NCI-H748 (cell line): Measurements from ENCODE around the gene NPRL2.

Experiments
- DNase-seq: peaks from one replicate; lab custom pipeline; 2025; ENCODE audit not compliant: unreplicated experiment; lab: John Stamatoyannopoulos, UW

The NPRL2 gene

DNA sequence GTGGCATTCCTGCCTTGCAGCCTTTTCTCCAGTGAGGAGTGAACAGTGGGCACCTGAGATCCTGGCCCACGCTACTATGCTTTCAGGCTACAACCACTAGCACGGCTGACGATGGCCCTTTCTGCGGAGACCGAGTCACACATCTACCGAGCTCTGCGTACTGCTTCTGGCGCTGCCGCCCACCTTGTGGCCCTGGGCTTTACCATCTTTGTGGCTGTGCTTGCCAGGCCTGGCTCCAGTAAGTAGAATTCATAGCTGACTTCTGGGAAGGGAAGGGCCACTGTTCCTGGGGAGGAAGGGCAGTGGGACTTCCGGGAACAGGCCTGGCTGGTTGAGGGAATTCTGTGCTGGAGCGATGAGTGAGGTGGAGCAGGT lies 735 bp upstream of the NPRL2 start:
- DNase-seq, result no peak

DNA sequence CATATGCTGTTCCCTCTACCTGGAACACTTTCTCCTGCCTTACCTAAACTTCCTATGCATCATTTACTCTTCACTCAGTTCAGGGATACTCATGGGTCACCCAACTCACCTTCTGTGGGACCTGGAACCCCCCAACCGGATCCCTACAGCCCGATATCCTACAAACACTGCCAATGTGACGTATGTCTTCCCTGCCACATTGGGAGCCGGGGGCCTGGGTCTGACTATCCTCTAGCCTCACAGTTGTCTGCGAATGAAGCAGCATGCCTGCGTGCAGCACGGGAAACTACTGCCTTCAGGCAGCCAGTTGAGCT lies 405 bp downstream of the NPRL2 start:
- no peak for DNase-seq

DNA sequence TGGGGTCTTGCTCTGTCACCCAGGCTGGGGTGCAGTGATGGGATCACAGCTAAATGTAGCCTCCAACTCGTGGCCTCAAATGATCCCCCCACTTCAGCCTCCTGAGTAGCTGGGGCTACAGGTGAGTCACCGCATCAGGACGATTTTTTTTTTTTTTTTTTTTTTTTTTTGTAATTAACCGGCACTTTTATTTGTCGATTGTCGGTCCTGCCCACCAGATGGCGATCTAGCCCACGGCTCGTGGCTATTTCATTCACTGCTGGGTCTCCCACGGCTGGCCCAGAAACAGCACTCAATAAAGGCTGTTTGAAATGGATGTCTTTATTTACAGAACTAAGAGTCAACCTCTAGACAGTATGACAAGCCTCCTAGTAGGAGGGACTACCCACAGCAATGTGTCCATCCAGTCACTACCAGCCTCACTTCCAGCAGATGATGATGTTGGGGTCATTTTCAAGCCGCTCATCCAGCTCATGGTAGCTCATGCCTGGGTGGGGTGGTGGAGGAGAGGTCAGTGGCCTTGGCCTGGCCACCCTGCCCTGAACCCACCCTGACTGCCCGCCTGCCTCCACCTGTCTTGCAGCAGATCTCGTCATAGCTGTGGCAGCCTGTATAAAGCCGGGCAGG lies 3.3 kb downstream of the NPRL2 start:
- peak; percentile 69 for DNase-seq

DNA sequence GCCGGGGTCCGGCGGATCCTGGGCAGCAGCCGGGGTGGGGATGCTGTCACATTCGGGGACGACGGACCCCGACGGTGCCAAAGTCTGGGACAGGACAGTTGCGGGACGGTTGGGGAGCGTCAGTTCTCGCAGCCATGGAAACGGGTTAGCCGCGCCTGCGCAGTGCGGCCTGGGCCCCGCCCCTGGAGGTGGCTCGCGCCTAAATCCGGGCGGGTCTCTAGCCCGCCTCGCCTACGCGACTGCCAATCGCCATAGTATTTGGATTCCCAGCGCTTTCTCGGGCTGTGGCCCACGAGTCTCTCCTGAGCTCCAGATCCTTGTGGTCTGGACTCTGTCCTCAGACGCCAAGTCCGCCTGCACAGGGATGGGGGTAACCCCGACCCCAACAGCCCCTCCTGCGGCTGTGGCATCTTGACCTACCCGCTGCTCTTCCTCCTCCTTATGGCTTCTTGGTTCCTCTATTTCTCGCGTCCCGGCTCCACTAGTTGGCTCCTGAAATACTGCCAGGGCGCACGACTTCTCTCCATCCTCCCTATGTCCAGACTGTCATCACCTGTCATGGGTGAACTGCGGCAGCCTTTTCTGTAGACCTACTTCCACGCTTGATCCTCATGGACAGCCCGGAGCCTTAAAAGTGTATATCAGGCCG lies 4.9 kb downstream of the NPRL2 start, which contains the start of gene ZMYND10:
TSS of gene ZMYND10 (minus strand) at position 147 of the 649 bp plus-strand sequence. CDS start 153 bp downstream, outside the sequence.
- DNase-seq, result peak; percentile 77

DNA sequence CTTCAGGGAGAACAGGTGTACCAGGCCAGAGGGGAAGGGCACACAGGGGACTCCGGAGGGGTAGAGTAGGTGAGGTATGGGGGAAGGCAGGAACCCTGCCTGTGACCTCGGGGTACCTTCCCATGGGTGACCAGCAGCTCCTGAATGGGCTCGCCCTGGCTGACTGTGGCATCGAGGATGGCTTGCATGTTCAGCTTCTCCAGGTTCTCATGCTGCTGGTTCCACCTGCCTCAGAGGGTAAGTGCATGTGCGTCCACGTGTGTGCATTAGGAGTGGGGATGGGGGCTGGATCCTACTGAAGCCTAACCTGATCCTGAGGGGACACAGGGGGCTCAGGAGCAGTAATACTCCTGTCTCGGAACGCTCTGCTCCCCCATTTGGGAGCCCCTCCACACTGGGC lies 5.6 kb downstream of the NPRL2 start:
- no peak for DNase-seq

DNA sequence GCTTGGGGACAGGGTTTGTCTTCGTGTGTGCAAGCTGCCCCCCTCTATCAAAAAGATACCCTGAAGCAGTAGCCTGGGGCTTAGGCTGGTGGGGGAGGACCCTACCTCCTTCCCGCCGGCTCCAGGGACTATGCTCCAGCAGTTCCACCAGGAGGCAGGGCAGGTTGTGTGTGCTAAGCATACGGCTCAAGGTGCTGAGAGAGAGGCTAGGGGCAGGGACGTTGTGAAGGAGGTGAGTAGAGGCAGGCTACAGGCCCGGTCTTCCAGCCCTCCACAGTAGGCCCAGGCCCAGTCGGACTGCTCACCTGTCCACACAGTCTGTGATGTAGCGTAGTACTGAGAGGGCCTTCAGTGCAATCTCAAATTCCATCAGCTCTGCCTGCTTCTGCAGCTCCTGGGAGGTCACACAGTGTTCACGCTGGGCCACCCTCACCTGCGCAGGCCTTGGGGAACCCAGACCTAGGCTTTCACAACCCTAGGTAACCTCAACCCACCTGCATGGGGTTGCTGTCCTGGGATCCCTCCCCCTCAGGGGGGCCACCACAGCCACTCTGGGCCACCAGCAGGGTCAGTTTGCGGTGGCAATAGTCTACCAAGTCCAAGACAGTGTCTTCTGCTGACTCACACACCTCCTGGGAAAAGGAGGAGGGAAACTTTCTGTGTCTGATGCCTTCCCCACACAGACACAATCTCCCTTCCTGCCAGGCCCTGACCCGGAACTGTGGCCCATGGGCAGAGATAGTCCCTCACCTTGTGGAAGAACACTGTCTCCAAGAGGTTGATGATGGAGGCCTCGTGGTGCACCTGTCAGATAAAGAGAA lies 7.6 kb downstream of the NPRL2 start:
- no peak for DNase-seq

DNA sequence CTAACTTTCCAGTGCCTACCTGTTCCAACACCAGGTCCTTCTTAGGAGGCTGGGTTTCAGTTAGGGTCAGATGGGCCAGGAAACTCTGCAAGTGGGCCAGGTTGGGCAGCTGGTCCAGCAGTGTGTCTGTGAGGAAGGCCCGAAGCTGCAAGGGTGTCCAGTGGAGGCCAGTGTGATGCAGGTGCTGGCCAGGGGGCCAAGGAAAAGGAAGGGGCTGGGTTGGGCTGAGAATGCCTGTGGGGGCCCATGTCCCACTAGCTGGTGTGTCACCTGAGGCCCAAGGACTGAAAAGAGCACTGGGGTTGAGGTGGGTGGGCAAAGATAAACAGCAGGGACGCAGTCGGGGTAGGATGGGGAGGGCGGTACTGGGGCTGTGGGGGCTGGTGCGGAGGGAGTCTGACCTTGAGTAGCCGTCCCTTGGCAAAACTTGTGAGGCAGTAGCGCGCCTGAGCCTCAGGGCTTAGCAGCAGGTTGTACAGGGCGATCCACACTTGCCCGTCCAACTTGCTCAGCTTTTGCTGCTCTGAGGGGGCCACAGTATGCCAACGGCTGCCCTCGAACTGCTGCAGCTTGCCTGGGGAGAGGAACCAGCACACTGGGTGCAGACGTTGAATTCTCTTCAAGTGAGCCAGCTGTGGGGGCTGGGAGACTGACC lies 8.5 kb downstream of the NPRL2 start:
- DNase-seq, result no peak

DNA sequence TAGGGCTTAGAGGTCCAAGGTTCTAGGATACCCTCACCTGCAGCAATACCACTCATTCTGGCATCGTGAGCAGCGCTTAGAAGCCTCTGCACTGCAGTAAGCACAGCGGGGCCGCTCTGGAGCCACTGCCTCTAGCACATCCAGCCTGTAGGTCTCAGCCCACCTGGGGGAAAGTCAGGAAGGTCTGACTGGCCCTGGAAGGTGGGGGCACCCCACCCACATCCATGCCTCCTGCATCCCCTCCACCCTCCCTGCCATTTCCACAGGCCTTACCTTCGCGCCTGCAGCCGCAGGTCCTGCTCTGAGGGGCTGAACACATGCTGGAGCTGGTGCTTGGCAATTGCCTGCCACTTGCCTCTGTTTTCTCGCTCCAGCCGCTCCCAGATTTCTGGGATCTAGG lies 9.0 kb downstream of the NPRL2 start:
- no peak for DNase-seq

DNA sequence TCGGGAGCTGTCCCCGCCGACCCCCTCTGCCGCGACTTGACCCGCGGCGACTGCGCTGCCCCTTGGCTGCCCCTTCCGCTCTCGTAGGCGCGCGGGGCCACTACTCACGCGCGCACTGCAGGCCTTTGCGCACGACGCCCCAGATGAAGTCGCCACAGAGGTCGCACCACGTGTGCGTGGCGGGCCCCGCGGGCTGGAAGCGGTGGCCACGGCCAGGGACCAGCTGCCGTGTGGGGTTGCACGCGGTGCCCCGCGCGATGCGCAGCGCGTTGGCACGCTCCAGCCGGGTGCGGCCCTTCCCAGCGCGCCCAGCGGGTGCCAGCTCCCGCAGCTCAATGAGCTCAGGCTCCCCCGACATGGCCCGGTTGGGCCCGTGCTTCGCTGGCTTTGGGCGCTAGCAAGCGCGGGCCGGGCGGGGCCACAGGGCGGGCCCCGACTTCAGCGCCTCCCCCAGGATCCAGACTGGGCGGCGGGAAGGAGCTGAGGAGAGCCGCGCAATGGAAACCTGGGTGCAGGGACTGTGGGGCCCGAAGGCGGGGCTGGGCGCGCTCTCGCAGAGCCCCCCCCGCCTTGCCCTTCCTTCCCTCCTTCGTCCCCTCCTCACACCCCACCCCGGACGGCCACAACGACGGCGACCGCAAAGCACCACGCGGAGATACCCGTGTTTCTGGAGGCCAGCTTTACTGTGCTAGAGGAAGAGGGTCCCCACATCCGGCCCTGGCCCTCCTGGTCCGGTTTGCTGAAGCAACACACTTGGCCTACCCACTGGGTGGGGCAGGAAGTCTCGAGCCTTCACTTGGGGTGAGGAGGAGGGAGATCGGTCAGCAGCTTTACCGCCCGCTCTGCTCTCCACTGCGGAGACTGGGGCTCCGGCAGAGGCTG lies 9.9 kb downstream of the NPRL2 start, which contains the start of gene RASSF1:
TSS of gene RASSF1 (minus strand) at position 389 of the 882 bp plus-strand sequence. CDS start at position 358, 31 bp downstream.
- DNase-seq, result no peak

DNA sequence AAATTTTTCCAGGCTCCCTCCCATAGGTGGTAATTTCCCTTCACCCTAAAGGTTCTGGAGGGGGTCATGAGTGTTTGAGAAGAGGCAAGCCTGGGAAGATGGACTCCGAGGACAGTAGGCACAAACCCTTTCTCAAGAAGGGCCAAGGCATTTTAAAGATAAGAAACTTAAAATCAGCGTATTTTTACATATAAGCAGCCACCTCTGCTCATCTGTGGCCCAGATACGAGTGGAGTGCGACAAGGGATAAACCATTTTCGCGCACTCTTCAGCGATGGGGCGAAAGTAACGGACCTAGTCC lies 10.5 kb downstream of the NPRL2 start:
- DNase-seq, result no peak

DNA sequence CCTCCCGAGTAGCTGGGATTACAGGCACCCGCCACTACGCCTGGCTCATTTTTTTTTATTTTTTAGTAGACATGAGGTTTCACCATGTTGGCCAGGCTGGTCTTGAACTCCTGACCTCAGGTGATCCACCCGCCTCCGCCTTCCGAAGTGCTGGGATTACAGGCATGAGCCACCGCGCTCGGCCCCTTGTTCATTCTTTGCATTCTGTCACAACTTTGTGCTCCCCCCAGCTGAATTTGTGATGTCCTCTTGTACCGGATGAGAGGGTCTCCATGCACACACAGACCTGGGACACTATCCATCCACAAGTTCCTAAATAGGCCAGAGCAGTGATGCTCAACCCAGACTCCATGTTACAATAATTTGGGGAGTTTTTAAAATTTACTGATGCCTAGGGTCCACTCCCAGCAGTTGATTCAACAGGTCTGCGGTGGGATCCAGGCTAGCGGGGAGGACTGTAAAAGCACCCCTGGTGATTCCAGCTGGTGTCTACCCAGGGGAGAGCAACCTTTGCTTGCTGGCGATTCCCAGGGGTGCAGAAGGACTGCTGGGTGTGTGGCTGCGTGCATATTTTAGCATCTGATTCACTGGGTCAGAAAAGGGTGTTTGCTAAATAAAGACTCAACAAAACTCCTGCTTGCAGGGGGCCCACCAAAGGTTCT lies 11.0 kb downstream of the NPRL2 start:
- DNase-seq, result no peak

DNA sequence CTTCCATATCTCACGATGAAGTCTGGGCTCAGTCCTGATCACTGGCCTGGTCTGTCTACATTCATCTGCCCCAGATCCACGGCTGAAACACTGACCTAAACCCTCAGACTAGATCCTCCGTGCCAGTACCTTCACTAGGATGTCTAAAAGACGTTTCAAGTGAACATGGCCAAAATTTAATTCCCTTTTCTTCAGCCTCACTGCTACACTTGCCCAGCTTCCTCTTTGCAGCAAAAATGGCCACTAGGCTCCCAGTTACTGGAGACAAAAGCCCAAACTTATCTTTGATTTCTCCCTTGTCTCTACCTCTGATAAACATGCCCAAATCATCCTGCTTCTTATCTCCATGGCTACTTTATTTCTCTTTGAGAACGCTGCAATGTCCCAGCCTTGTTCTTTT lies 11.6 kb downstream of the NPRL2 start:
- DNase-seq, result no peak

DNA sequence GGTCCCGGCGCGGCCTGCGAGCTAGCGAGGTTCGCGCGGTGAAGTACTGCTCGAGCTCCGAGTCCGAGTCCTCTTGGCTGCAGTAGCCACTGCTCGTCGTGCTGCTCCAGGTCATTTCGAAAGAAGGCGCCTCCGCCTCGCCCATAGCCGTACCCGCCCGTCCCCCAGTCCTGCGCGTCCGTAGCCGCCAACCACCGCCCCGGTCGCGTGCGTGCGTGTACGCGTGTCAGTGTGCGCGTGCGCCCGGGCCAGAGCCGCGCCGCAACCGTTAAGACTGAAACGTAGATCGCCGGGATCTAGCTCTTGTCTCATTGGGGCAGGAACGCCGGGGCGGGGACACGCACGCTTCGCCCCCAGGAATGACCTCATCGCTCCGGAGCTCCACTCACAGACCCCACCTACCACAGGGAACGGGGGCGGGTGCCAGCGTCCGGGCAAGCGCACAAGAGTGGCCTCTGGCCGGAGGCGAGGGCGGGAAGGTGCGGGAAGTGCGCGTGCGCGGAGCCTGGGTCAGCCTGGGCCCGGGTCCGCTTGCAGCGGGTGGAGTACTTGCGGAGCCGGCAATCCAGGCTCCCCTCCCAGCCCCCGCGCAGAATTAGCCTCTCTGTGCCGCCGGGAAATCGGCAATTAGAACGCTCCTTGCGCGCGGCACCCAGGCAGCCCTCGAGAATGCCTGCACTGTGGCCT lies 13.3 kb downstream of the NPRL2 start:
- DNase-seq, result peak; percentile 97

DNA sequence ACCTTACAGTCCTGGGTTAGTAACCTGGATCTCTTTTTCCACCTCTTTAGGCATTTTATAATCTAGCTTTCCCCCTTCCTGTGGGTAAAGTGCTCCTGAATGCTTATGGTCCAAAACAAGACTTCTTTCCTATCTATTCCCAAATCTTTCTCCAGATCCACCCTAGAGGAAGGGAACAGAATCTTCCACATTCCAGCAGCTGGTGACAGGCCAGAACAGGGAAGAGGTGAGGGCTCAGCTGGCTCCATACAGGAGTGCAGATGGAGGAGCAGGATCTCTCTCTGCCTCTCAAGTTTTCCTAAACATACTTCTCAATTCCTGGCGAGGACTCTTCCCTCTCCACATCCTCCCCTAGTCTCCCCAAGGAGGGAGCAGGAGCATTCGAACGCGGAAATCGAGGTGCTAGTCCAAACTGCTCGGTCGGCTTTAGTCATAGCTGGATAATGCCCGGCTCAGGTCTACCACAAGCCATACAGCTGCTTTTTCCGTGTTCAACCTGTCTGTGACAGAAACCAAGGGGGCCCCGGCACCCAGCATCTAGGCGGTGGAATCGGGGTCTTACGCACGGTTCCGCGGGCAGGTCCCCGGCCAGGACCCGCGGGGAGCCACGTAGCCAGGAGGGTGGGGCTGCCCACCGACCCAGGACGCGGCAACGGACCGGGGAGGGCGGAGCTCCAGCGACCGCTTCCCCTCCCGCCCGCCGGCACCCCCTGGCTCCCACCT lies 14.0 kb downstream of the NPRL2 start:
- DNase-seq, result no peak

DNA sequence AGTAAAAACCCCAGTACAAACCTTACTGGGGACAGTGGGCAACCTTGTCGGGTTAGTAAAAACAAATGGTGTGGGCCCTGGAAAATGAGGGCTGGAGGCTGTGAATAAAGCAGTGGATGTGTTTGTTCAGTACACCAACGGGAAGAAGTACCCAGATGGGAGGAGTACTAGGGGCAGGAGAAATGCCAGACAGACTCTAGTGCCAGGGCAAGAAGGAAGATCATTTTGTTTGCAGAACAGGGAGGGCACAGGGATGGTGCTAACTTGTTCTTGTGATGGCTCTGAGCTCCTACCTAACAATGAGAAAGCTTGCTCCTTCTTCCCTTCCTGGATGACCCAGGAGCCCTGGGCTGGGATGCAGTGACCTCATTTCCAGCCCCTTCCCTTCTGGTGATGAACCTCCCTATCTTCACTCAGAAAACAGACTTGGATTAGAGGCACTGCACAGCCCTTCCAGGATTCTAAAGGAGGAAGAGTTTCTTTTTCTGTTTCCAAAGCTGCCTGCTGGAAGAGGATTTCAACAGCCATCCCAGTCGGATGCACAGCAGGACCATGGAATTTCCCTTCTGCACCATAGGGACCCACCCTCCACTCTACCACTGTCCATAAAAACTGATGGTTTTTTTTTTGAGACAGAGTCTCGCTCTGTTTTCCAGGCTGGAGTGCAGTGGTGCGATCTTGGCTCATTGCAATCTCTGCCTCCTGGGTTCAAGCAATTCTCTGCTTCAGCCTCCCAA lies 16.1 kb downstream of the NPRL2 start:
- DNase-seq, result no peak

DNA sequence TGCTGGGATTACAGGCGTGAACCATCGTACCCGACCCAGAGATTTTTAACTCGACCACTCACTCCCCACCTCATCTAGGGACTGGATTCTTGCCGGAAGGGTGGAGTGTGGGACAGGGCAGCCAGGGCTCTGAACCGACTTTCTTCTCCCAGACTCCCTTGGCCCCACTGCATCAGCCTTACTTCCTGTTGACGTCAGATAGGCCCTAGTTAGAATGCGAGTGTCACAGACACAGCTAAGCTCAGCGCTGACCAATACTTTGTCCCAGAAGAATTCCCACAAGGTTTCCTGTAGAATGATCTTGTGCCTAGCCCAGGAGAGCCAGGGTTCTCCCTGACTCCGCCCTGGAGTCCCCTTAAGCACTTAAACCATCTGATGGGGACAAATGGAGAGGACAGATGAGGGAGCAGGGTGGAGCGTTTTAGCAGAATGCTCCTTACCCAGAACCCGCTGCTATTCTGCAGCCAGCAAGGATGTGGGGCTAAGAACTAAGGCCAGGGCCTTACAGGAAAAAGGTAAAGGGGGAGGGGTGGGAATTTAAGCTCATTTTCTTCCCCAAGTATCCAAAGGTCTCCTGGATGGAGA lies 16.7 kb downstream of the NPRL2 start:
- no peak for DNase-seq

DNA sequence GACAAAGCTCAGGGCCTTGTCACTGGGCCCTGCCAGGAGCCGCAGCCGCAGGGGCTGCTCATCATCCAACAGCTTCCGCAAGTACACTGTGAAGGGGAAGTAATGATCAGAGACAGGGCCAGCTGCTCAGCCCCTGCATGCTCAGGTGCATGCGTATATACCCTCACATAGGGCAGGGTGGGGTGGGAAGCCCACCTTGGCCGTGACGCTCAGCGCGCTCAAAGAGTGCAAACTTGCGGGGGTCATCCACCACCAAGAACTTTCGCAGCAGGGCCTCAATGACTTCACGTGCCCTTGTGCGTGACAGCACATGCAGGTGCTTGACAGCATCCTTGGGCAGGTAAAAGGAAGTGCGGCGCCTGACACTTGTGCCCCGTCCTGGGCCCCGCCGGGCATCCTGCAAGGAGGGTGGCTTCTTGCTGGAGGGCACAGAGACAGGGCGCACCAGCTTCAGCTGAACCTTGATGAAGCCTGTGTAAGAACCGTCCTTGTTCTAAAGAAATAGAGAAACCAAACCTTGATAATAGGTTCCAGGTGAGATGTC lies 19.1 kb downstream of the NPRL2 start:
- no peak for DNase-seq

DNA sequence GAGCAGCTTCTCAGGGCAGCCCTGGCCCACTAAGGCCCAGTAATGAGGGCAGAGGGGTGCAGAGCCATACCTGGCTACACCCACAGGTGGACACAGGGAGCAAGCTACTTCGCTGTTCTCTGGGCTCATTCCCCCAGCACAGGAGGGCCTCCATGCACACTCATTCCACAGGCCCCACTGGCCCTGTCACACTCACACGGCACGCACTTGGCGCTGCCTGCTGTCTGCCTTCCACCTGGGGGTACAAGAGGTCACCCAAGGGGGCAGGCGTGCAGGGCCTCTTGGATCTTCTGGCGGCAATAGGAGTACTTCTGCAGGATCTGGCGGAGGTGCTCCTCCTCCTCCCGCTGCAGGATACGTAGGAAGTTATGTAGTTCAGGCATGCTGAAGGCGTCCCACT lies 20.2 kb downstream of the NPRL2 start:
- no peak for DNase-seq
